HepG2 (cell line): ENCODE data around the gene STMN3. TPM values are rescaled to one million over a fixed set of nuclear protein-coding genes. Genes with fewer than 3 reads are reported as not detected.

Source experiments
- ATAC-seq: fragments of 200-7000 bp; cut with Tn5 transposase; 3 replicates; pipeline ENCODE4 v1.9.1; 2020; ENCODE audit warnings: mild to moderate bottlenecking, moderate library complexity
- BruUV-seq: library from RNA; stranded (reverse); fragments of 400-500 nt; replicated peaks from 2 replicates; lab custom pipeline; 2021; lab: Mats Ljungman, UMichigan
- CTCF ChIA-PET: fragments of 300-600 bp; formaldehyde crosslinking; extraction: SDS; loops from one replicate; lab custom pipeline; 2021; ENCODE audit warnings: low total read pairs, inconsistent platforms, low intra/inter-chr PET ratio; lab: Yijun Ruan, JAX
- POLR2A ChIA-PET: fragments of 350-600 bp; sonication (Branson Sonifier 250); formaldehyde crosslinking; loops from one replicate; lab custom pipeline; 2020; ENCODE audit warnings: antibody characterized with exemption, inconsistent platforms; lab: Yijun Ruan, JAX
- DNase-seq: peaks from one replicate; pipeline ENCODE4 v3.0.0-alpha.2; 2015; ENCODE audit warnings: low spot score
- FAIRE-seq: peaks from 3 replicates; lab custom pipeline; 2011; peaks lifted over from hg19 to GRCh38; lab: Jason Lieb, UNC
- H2AFZ ChIP-seq: one replicate; pipeline ENCODE4 v1.6.1; 2011; ENCODE audit warnings: low read length, inconsistent platforms
- H3K27ac ChIP-seq: fragments of 300-600 bp; 3 replicates; pipeline ENCODE4 v1.8.0; 2011; ENCODE audit warnings: mixed run types, mild to moderate bottlenecking, mixed read lengths, low read length, inconsistent platforms; ENCODE audit not compliant: insufficient read depth; ENCODE audit errors: extremely low read length
- H3K27me3 ChIP-seq, 2 experiments: fragments of 200-600 bp in 1 of 2; 2 replicates in 1 of 2; 3 replicates in 1 of 2; pipeline versions ENCODE4 v1.6.0 to v1.8.0; 2011; ENCODE audit warnings: low read length in 2 of 2, mild to moderate bottlenecking in 2 of 2, moderate library complexity in 2 of 2, inconsistent platforms in 1 of 2; ENCODE audit not compliant: insufficient read depth in 2 of 2, control insufficient read depth in 1 of 2
- H3K36me3 ChIP-seq, 2 experiments: fragments of 200-600 bp in 1 of 2; replicated peaks in 1 of 2; 2 replicates in 1 of 2; 3 replicates in 1 of 2; pipeline versions ENCODE4 v1.5.1 to v1.8.0; 2011; ENCODE audit warnings: low read length in 2 of 2, inconsistent platforms in 1 of 2; ENCODE audit not compliant: insufficient read depth in 2 of 2, control insufficient read depth in 1 of 2
- H3K4me1 ChIP-seq: 2 replicates; pipeline ENCODE4 v1.5.1; 2012; ENCODE audit warnings: low read length, inconsistent platforms; ENCODE audit not compliant: insufficient read depth
- H3K4me2 ChIP-seq: 2 replicates; pipeline ENCODE4 v1.6.0; 2011; ENCODE audit warnings: low read depth, low read length, inconsistent platforms
- H3K4me3 ChIP-seq, 3 experiments: fragments of 200-600 bp in 1 of 3; sonication (generic), shearing (Covaris generic) in 1 of 3; replicated peaks in 1 of 3; 2 replicates each; pipeline ENCODE4 v1.5.1; 2011 to 2016; ENCODE audit warnings: low read length in 3 of 3, inconsistent platforms in 2 of 3, low read depth in 2 of 3, mild to moderate bottlenecking in 2 of 3, control low read depth in 1 of 3, mixed read lengths in 1 of 3; ENCODE audit not compliant: insufficient read depth in 1 of 3
- H3K79me2 ChIP-seq: one replicate; pipeline ENCODE4 v1.6.1; 2011; ENCODE audit warnings: low read length, inconsistent platforms; ENCODE audit not compliant: insufficient read depth
- H3K9ac ChIP-seq: 2 replicates; pipeline ENCODE4 v1.6.0; 2011; ENCODE audit warnings: mild to moderate bottlenecking, low read depth, low read length, inconsistent platforms; ENCODE audit not compliant: insufficient read depth
- H3K9me3 ChIP-seq: 2 replicates; pipeline ENCODE4 v1.5.1; 2012; ENCODE audit warnings: mild to moderate bottlenecking, low read length
- H4K20me1 ChIP-seq: 2 replicates; pipeline ENCODE4 v1.6.0; 2011; ENCODE audit warnings: inconsistent platforms, mild to moderate bottlenecking, low read length, moderate library complexity; ENCODE audit not compliant: insufficient read depth
- BRCA1 ChIP-seq: sonication (generic); formaldehyde crosslinking; IDR thresholded peaks from 2 replicates; pipeline ENCODE4 v1.4.0; 2020; ENCODE audit warnings: missing genetic modification reagents
- IKZF1 ChIP-seq: fragments of 450-650 bp; IDR thresholded peaks from 2 replicates; pipeline ENCODE4 v1.7.1; 2016
- NFYB ChIP-seq: sonication (generic); formaldehyde crosslinking; IDR thresholded peaks from 2 replicates; pipeline ENCODE4 v1.4.0; 2020; ENCODE audit warnings: missing genetic modification reagents
- RBAK ChIP-seq: sonication (generic); formaldehyde crosslinking; IDR thresholded peaks from 2 replicates; pipeline ENCODE4 v1.5.1; 2020; ENCODE audit warnings: mild to moderate bottlenecking, missing genetic modification reagents
- ZNF841 ChIP-seq: sonication (generic); formaldehyde crosslinking; IDR thresholded peaks from 2 replicates; pipeline ENCODE4 v1.8.1; 2023; ENCODE audit warnings: missing genetic modification reagents, borderline replicate concordance
- whole genome bisulfite sequencing: methylation state at CpG from one replicate; pipeline ENCODE4 v1.1.6; 2017; ENCODE audit warnings: low lambda C conversion rate; 5-methylcytosine and 5-hydroxymethylcytosine counted together
- in situ Hi-C: cut with HindIII; loops from 2 replicates; pipeline ENCODE4 v1.10.0; 2017; ENCODE audit warnings: low pct_unique_long_range_greater_than_20kb; ENCODE audit not compliant: extremely low pct_ligation_motif_present
- intact Hi-C: fragments of 100-400 bp; cut with micrococcal nuclease; formaldehyde crosslinking; loops from one replicate; pipeline ENCODE4 v1.10.0; 2022; ENCODE audit not compliant: unreplicated experiment
- polyA plus RNA-seq, 8 experiments: library from polyadenylated mRNA; depleted of rRNA in 3 of 8; stranded (reverse) in 7 of 8; unstranded in 1 of 8; fragments of >200 nt; fragmentation: Illumina TruSeq in 4 of 8; extraction: Trizol in 4 of 8; gene quantifications; 2 replicates each; pipeline versions ENCODE4 v1.2.1 to v1.2.3, GENCODE V29; 2011 to 2016; ENCODE audit warnings: low read depth in 4 of 8, missing spikeins in 1 of 8, mixed read lengths in 1 of 8; ENCODE audit not compliant: insufficient read depth in 1 of 8
- total RNA-seq, 5 experiments: library from RNA; depleted of rRNA; stranded (reverse); fragments of >200 nt; fragmentation: Illumina TruSeq; extraction: Trizol; gene quantifications; 2 replicates each; pipeline ENCODE4 v1.2.3, GENCODE V29; 2016; ENCODE audit warnings: low read depth in 1 of 5
- TF ChIP-seq, protein P1 (sequence below): sonication (generic); formaldehyde crosslinking; conservative IDR thresholded peaks from 2 replicates; pipeline ENCODE4 v1.8.1; 2023; ENCODE audit warnings: missing genetic modification reagents

The STMN3 gene
- total and polyA plus RNA-seq, 2 of the 13 experiments (the other 11 are each of a cell fraction or from before 2014, with no cell fraction given) = 21.0 to 48.3 TPM

GRCh38 chr20:63664861-63665594 lies 11.8 kb upstream of the STMN3 start:
- Histone ChIP-seq H2AFZ (no peak overlapping the region), H3K36me3 (peaks cover 41 to 68% of the 10 kb centered on the region in 2 experiments), H4K20me1 (no peaks in the 10 kb centered on the region), H3K27ac (no peak overlapping the region), H3K4me1 (peaks cover 8% of the 10 kb centered on the region), H3K9ac (no peak overlapping the region), H3K4me3 (no peak overlapping the region), H3K79me2 (peaks cover 3% of the 10 kb centered on the region)
- ATAC-seq (no peak), DNase-seq (no peak)
- in situ Hi-C loops = no loop called here
- ChIA-PET POLR2A (no interaction called here), CTCF (no interaction called here)
- intact Hi-C loops = no loop called here
- no TSS peak for BruUV-seq
- TF ChIP-seq ZNF841 (CRISPR knock-in tag) (no peak), RBAK (no peak), IKZF1 (0 out of 2 replicates have a peak, but pooled peaks have one; percentile 57), NFYB (CRISPR knock-in tag) (0 out of 2 replicates have a peak, but pooled peaks have one; percentile 15)
- TF ChIP-seq, all 625 proteins: peak for 2
- Histone ChIP-seq H3K27me3 (no peaks in the 10 kb centered on the region), H3K9me3 (no peaks in the 10 kb centered on the region), H3K4me2 (no peak overlapping the region)
- WGBS = 95% methylated on average over 18 of the region's 18 CpGs
- no peak for FAIRE-seq

- in situ Hi-C loops (no loop called here), intact Hi-C loops (no loop called here)
- WGBS = 97% methylated on average over 16 of the region's 22 CpGs
- Histone ChIP-seq H3K4me2 (no peak overlapping the region), H3K4me1 (peaks cover 15% of the 10 kb centered on the region), H3K36me3 (peaks cover 41 to 68% of the 10 kb centered on the region in 2 experiments), H3K4me3 (no peak overlapping the region), H3K9ac (no peak overlapping the region), H3K79me2 (peaks cover 9% of the 10 kb centered on the region), H2AFZ (no peak overlapping the region), H3K27me3 (no peaks in the 10 kb centered on the region), H3K9me3 (no peaks in the 10 kb centered on the region), H3K27ac (no peak overlapping the region), H4K20me1 (no peaks in the 10 kb centered on the region)
- BruUV-seq = no TSS peak
- FAIRE-seq (no peak), ATAC-seq (no peak; the same call in 2 of the 3 replicates), DNase-seq (no peak)
- POLR2A ChIA-PET = no interaction called here
- no peak for TF ChIP-seq BRCA1 (CRISPR knock-in tag)
- TF ChIP-seq, protein P1, sequence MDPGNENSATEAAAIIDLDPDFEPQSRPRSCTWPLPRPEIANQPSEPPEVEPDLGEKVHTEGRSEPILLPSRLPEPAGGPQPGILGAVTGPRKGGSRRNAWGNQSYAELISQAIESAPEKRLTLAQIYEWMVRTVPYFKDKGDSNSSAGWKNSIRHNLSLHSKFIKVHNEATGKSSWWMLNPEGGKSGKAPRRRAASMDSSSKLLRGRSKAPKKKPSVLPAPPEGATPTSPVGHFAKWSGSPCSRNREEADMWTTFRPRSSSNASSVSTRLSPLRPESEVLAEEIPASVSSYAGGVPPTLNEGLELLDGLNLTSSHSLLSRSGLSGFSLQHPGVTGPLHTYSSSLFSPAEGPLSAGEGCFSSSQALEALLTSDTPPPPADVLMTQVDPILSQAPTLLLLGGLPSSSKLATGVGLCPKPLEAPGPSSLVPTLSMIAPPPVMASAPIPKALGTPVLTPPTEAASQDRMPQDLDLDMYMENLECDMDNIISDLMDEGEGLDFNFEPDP = 0 out of 2 replicates have a peak, but pooled peaks have one; percentile 46
- CTCF ChIA-PET = no interaction called here
These were observed 11.1 kb upstream of the STMN3 start for GRCh38 chr20:63664143-63664851.
